ENCODE data around the gene FAM83C.
"Not testable (repeated sequence)": the region's sequence is repeated elsewhere in the genome, so short reads cannot be mapped to it uniquely, and the experiment has no call there.

FAM83C gene

DNA sequence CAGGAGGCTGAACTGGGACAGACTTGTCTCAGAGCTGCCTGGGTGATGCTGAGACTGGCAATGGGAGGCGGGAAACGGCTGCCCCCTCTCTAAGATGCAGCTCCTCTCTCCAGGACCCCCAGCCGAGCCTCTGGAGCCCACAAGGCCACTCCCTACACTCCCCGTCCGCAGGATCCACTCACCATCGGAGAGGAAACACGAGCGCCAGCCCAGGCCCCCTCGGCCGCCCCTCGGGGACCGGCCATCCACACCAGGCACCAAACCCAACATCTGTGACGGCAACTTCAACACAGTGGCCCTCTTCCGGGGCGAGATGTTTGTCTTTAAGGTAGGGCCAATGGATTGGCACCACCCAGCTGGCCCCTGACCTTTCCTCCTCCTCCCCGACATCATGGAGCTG lies 25.1 kb downstream of the FAM83C start:
- no peak for DNase-seq (ENCODE audit: low read depth in 2 of 2)

DNA sequence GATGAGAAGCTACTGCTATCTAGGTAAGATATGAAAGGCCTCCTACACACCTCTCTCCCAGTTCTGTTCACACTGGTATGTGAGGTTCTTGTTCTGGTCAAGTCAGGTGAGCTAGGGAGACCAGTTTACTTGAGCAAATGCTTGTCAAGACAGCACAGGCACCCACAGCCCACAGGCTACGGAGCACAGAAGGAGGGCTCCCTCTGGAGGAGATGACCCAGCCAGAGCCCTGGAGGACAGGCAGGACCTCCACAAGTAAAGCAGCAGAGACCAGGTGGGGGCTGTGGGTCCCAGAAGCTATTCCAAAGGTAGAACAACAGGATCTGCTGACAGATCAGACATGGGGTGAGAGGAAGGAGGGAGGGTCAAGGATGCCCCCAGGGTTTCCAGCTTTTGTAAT lies 27.5 kb downstream of the FAM83C start:
- DNase-seq (ENCODE audit: low read depth in 2 of 2), result no peak

DNA sequence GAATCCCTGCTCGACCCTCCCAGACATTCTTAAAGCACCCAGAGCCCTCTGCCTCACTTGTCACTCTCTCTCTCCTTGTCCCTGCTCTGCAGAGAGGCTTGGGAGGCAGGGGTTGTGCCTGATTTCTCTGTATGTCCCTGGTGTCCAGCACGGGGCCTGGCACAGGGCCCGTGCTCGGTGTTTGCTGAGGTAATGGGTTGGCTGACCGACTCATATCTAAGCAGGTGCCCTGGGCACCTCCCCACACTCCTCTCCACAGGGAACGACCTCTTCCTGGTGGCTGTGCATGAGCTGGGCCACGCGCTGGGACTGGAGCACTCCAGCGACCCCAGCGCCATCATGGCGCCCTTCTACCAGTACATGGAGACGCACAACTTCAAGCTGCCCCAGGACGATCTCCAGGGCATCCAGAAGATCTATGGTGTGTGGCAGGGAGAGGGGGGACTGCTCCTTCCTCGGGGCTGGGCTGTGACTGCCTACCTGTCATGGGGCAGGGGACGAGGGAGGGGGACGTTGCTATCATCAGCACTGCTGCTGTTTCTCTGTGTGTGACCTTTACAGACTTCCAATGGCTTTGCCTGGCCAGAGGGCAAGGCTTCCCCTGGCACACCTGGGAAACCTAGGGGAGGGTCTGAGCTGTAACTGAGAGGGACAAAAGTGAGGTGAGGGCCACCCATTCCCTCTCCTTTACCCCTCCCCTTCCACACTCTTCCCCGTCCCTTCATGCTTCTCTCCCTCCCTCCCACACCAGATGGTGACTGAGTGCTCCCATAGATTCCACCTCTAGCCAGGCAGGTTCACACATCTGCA lies 28.5 kb downstream of the FAM83C start:
- DNase-seq (ENCODE audit: low read depth in 2 of 2), result no peak

- DNase-seq (ENCODE audit: low read depth in 2 of 2), result not testable (repeated sequence)
Measured at GRCh38 chr20:35262731-35263531, 29.3 kb downstream of the FAM83C start.

DNA sequence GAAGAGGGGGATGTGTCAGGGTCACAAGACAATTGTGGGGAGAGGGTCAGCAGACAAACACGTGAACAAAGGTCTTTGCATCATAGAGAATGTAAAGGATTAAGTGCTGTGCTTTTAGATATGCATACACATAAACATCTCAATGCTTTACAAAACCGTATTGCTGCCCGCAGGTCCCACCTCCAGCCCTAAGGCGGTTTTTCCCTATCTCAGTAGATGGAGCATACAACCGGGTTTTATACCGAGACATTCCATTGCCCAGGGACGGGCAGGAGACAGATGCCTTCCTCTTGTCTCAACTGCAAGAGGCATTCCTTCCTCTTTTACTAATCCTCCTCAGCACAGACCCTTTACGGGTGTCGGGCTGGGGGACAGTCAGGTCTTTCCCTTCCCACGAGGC lies 29.9 kb downstream of the FAM83C start:
- DNase-seq (ENCODE audit: low read depth in 2 of 2), result not testable (repeated sequence)

GRCh38 chr20:35260426-35260825 lies 31.8 kb downstream of the FAM83C start:
- no peak for DNase-seq (ENCODE audit: low read depth in 2 of 2)

DNA sequence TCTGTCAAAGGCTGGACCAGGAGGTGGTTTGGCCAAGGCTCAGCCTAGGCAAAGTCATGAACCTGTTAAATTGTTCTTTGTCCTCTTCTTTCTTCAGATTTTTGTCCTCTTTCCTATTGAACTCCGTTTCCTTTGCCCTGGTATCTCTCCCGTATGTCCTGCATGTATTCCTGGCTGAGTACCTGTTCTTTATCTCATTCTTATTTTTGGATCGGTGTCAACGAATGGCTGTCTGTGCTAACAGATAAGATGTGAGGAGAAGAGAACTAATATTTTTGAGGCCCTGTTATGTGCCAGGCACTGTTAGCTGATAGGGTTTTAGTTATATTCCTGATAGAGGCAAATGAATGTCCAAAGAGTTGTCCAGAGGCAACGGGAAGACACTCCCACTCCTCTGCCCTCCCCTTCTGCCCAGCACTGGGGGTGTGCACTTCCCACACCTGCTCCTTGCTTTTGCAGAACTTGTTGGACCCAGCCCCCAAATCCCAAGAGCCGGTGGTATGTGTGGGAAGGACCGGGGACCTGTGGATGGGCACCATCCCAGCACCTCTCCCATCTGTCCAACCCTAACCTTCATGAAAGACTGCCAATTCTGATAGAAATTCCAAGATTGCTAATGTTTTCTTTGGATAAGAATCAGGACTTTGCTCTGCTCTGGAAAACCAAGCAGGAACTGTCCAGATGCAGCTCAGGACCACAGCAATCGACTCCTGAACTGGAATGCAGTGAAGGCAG lies 34.9 kb downstream of the FAM83C start:
- no peak for DNase-seq (ENCODE audit: low read depth in 2 of 2)

DNA sequence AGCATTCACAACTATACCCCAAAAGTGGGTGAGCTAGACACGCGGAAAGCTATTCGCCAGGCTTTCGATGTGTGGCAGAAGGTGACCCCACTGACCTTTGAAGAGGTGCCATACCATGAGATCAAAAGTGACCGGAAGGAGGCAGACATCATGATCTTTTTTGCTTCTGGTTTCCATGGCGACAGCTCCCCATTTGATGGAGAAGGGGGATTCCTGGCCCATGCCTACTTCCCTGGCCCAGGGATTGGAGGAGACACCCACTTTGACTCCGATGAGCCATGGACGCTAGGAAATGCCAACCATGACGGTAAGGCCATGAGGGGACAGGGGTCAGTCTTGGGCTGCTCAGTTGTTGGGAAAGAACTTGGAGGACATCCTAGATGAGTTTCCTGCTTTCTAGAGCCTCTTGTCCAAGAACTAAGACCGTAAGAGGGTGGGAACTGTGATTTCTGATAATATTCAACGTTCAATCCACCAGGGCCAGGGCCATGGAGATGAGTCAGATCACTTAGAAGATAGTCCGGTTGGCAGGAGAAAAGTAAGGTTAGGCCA lies 37.7 kb downstream of the FAM83C start:
- no peak for DNase-seq (ENCODE audit: low read depth in 2 of 2)

GRCh38 chr20:35253010-35253409 lies 39.2 kb downstream of the FAM83C start:
- no peak for DNase-seq (ENCODE audit: low read depth in 2 of 2)

DNA sequence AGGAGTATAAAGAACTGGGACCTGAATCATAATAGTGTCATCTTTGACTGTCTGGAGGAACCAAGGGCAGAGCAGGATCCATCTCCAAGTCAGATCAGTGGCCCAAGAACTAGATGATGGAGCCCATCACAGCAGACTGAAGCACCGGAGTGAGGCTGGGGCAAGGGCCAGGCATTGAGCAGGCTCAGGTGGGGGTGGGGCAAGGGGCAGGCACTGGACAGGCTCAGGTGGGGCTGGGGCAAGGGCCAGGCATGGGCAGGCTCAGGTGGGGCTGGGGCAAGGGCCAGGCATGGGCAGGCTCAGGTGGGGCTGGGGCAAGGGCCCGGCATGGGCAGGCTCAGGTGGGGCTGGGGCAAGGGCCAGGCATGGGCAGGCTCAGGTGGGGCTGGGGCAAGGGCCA lies 39.6 kb downstream of the FAM83C start:
- DNase-seq (ENCODE audit: low read depth in 2 of 2), result not testable (repeated sequence)

- no peak for DNase-seq (ENCODE audit: low read depth in 2 of 2)
Measured at GRCh38 chr20:35252037-35252461, 40.2 kb downstream of the FAM83C start.

DNA sequence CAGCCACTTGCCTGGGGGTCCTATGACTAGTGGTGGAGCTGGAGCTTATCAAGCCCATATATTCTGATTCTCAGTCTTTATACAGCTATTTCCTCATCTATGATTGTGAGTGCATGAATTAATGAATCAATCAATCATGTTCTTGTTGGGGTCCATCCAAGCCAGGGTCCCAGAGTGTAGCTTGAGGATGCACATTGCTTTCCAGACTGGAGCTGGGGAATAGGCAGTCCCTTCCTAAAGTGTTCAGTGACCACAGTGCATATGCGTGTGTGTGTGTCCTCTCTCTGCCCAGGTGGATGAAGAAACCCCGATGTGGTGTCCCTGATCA lies 40.6 kb downstream of the FAM83C start:
- no peak for DNase-seq (ENCODE audit: low read depth in 2 of 2)

DNA sequence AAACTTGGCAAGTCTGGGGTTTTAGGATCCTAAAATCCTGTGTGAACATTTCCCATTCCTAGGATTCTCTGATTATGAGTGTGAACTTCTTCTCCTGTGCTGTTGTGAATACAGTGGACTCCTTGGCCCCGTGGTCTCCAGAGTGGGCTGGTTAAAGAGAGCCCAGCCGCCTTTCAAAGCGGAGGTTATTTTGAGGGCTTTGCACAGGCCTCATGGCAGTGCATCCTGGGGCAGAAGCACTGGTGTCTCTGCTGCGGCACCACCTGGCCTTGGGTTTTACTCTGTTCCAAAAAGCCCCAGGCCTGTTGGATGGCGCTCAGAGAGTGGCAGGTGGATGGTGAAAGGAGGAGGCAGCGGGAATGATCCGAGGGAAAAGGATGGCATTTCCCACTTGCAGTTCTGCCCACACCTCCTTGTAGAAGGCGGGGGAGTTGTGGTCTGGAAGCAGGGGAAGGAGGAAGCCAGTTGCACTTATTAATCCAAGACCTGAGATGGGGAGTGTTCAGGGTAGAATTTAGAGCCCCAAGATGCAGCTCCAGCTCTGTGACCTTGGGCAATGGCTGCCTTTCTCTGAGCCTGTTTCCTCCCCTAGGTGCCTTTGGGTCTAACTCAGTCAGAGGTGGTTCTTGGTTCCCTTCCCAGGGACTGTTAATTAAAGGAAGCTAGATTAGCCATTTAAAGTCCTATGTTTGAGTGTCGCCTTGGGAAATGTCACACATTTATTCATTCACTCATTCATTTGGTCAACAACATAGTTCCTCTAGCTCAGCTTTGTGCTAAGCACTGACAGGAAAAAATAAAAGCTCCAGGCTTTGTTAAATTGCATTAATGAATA lies 43.4 kb downstream of the FAM83C start:
- no peak for DNase-seq (ENCODE audit: low read depth in 2 of 2)

GRCh38 chr20:35246723-35247122 lies 45.5 kb downstream of the FAM83C start:
- DNase-seq (ENCODE audit: low read depth in 2 of 2), result no peak

DNA sequence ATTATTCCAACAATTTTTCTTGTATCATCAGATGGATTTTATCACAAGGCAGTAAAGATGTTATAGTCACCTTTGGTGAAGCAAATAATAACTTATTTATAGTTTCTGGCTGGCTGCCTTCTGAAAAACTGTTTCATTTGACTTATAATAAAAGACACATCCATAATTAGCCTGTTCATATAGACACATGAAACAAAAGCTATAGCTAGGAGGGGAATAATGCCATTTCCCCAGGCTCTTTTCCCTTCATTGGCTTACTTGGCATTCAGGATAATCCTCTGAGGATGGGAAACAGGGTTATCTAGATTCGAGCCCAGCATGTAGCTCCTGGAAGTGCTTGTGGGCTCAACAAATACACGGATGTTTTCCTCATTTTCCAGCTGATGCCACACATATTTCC lies 48.2 kb downstream of the FAM83C start:
- no peak for DNase-seq (ENCODE audit: low read depth in 2 of 2)

DNA sequence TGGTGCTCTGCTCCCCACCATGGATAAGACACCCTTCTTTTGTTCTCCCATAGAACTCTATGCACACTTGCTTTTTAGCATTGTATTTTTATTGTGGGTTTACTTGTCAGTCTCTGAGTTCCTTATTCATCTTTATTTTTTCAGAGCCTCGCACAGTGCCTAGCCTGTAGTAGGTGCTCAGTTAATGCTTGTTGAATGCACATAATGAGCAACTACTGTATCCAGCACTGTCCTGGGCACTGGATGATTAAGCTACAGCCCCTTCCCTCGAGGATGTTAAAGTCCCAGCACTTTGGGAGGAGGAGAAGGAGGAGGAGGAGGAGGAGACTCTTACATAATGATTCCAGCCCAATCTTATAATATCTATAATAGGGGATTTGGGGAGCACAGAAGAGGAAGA lies 48.9 kb downstream of the FAM83C start:
- no peak for DNase-seq (ENCODE audit: low read depth in 2 of 2)

GRCh38 chr20:35240811-35241293 lies 51.4 kb downstream of the FAM83C start:
- DNase-seq (ENCODE audit: low read depth in 2 of 2), result no peak

GRCh38 chr20:35240083-35240810 lies 52.0 kb downstream of the FAM83C start:
- DNase-seq (ENCODE audit: low read depth in 2 of 2), result no peak

- DNase-seq (ENCODE audit: low read depth in 2 of 2), result no peak
Measured at GRCh38 chr20:35238735-35239134, 53.5 kb downstream of the FAM83C start.

GRCh38 chr20:35238170-35238569 lies 54.1 kb downstream of the FAM83C start:
- DNase-seq (ENCODE audit: low read depth in 2 of 2), result no peak

All from stimulated activated CD4-positive, alpha-beta T cell treated with anti-CD3 and anti-CD28 coated beads, Interleukin-4, amount 100 ng/mL, for 48 hours (primary cell).